ENCODE measurements around the gene PYCARD. TPM values are rescaled to one million over a fixed set of nuclear protein-coding genes. Genes with fewer than 3 reads are reported as not detected.
A peak's percentile ranks its signal among the peaks of the same experiment; 100 is the strongest.

Gene PYCARD
- total and polyA plus RNA-seq, 2 donors from 2014 or later: 14.8 to 26.5 TPM

- no peak overlapping the region for H3K9ac ChIP-seq (ENCODE audit: low read length in 3 of 3)
- H3K9me3 ChIP-seq (ENCODE audit: control insufficient read depth in 2 of 3, insufficient read depth in 1 of 3, low read length in 3 of 3): no peaks in the 10 kb centered on the region
- FAIRE-seq (no peak), DNase-seq (peak; percentile 66 to 84 (median 73))
- H3K36me3 ChIP-seq (ENCODE audit: control insufficient read depth in 2 of 3, insufficient read depth in 3 of 3, low read length in 3 of 3): no peaks in the 10 kb centered on the region
- TF ChIP-seq CTCF (IDR thresholded peaks at IDR 0.05; ENCODE audit: borderline replicate concordance, extremely low read depth, insufficient read depth): no peak
- no peak overlapping the region for H3K27ac ChIP-seq (ENCODE audit: low read depth in 2 of 2, low read length in 2 of 2)
- peaks cover 0 to 21% (median 4%) of the 10 kb centered on the region in 3 donors for H3K4me1 ChIP-seq (ENCODE audit: control insufficient read depth in 2 of 3, insufficient read depth in 2 of 3, low read depth in 1 of 3, low read length in 3 of 3)
- H3K27me3 ChIP-seq (ENCODE audit: control insufficient read depth, insufficient read depth, low read length): peaks cover 21% of the 10 kb centered on the region
- intact Hi-C loops (cut with DNase I): no loop called here
- H3K4me3 ChIP-seq (ENCODE audit: low read length in 3 of 3): peak overlapping the region; percentile 6 to 48 (median 29)
Measured at GRCh38 chr16:31215287-31216162, 13.0 kb upstream of the PYCARD start.

- H3K27me3 ChIP-seq (ENCODE audit: control insufficient read depth, insufficient read depth, low read length): peaks cover 21% of the 10 kb centered on the region
- H3K27ac ChIP-seq (ENCODE audit: low read depth in 2 of 2, low read length in 2 of 2): no peak overlapping the region
- no peaks in the 10 kb centered on the region for H3K36me3 ChIP-seq (ENCODE audit: control insufficient read depth in 2 of 3, insufficient read depth in 3 of 3, low read length in 3 of 3)
- intact Hi-C loops (cut with DNase I): no loop called here
- peak in 4 of 5 donors; percentile 19 to 78 (median 44) for DNase-seq
- H3K9me3 ChIP-seq (ENCODE audit: control insufficient read depth in 2 of 3, insufficient read depth in 1 of 3, low read length in 3 of 3): no peaks in the 10 kb centered on the region
- peak overlapping the region in 1 of 3 donors; percentile 48 for H3K4me3 ChIP-seq (ENCODE audit: low read length in 3 of 3)
- FAIRE-seq: no peak
- no peak overlapping the region for H3K9ac ChIP-seq (ENCODE audit: low read length in 3 of 3)
- no peak for TF ChIP-seq CTCF (IDR thresholded peaks at IDR 0.05; ENCODE audit: borderline replicate concordance, extremely low read depth, insufficient read depth)
- H3K4me1 ChIP-seq (ENCODE audit: control insufficient read depth in 2 of 3, insufficient read depth in 2 of 3, low read depth in 1 of 3, low read length in 3 of 3): peaks cover 0 to 21% (median 4%) of the 10 kb centered on the region in 3 donors
Measured at GRCh38 chr16:31214708-31215286, 12.2 kb upstream of the PYCARD start.

DNA sequence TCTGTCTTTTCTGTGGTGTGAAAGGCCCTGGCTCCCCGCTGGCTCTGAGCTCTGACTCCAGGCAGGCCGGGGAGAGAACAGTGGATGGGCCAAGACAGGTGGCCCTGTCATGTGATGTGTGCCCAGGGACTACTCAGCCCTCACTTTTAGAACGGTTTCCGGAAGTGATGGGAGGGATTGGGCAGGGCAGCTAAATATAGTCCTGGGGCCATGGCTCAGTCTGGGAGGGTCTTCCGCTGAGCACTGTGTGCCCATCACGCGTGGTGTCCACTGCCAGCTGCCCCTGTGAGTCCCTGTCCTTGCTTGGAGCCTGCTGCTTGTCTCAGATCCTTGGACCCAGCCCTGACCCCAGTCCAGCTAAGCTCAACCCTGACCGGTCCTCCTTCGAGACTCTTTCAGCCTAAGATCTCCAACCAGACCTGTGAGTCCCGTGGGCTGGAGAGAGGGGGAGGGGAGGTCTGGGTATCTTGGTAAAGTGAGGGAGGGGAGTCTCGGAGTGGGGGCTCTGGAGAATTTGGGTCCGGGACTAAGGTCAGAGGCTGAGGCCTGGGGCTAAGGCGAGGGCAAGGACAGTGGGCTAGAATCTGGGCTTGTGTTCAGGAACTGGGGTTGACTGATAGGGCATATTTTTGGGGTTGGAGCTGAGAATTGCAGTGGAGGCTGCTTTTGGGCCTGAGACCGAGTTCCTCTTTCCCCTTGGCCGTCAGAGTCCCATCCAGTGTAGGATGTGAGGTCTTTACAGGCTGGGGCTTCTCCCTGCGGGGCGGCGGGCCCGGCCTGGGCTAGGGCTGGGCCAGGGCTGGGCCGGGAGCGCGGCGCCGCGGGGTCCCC, 11.5 kb upstream of the PYCARD start, which contains the start of gene TRIM72:
TRIM72 (plus strand) TSS at position 243 of the 831 bp plus-strand sequence. CDS start 620 bp downstream, outside the sequence.
- peak within 1 kb of the TSS in 1 of 3 donors; percentile 48 for H3K4me3 ChIP-seq (ENCODE audit: low read length in 3 of 3)
- intact Hi-C loops (cut with DNase I): no loop called here
- H3K36me3 ChIP-seq (ENCODE audit: control insufficient read depth in 2 of 3, insufficient read depth in 3 of 3, low read length in 3 of 3): no peaks in the 10 kb centered on the region
- no peak for DNase-seq
- no peak within 1 kb of the TSS for H3K9ac ChIP-seq (ENCODE audit: low read length in 3 of 3)
- H3K4me1 ChIP-seq (ENCODE audit: control insufficient read depth in 2 of 3, insufficient read depth in 2 of 3, low read depth in 1 of 3, low read length in 3 of 3): peaks cover 0 to 21% (median 4%) of the 10 kb centered on the region in 3 donors
- no peaks in the 10 kb centered on the region for H3K9me3 ChIP-seq (ENCODE audit: control insufficient read depth in 2 of 3, insufficient read depth in 1 of 3, low read length in 3 of 3)
- no peak within 1 kb of the TSS for H3K27ac ChIP-seq (ENCODE audit: low read depth in 2 of 2, low read length in 2 of 2)
- H3K27me3 ChIP-seq (ENCODE audit: control insufficient read depth, insufficient read depth, low read length): peaks cover 21% of the 10 kb centered on the region
- no peak for TF ChIP-seq CTCF (IDR thresholded peaks at IDR 0.05; ENCODE audit: borderline replicate concordance, extremely low read depth, insufficient read depth)
- FAIRE-seq: no peak

All from kidney (tissue), 14 donors.